Placental pericyte (primary cell): ENCODE measurements around the gene NTNG2. TPM values are rescaled to one million over a fixed set of nuclear protein-coding genes. Genes with fewer than 3 reads are reported as not detected.

Source experiments
- total RNA-seq: library from RNA; depleted of rRNA; stranded (reverse); fragments of >200 nt; gene quantifications from 2 replicates; pipeline ENCODE4 v1.2.3, GENCODE V29; 2012

NTNG2 gene
- total RNA-seq = 1.1 and 2.8 TPM in 2 replicates

GRCh38 chr9:132161743-132162184, at the start of gene NTNG2:
Gene NTNG2 (plus strand): TSS chr9:132162058. CDS start chr9:132166832, 4,774 bp downstream.

Other genes starting within 250 kb of the NTNG2 start
- gene MED27, start 82.2 kb upstream of the NTNG2 start, total RNA-seq = 24.7 and 27.6 TPM in 2 replicates
- gene SETX, start 192.9 kb downstream of the NTNG2 start, total RNA-seq = 88.9 and 125 TPM in 2 replicates
- 6.6 and 8.0 TPM in 2 replicates for gene TTF1, start 244.8 kb downstream of the NTNG2 start, total RNA-seq
- gene CFAP77, start 248.2 kb downstream of the NTNG2 start, total RNA-seq = not detected in 2 replicates